NT2/D1 (cell line): ENCODE data around the gene ZNF48.

ENCODE experiments used
- DNase-seq: peaks from one replicate; pipeline ENCODE4 v3.0.0-alpha.2; 2011; ENCODE audit warnings: low read depth, low spot score
- H3K27me3 ChIP-seq: 2 replicates; pipeline ENCODE4 v1.6.0; 2011; ENCODE audit warnings: mild to moderate bottlenecking; ENCODE audit not compliant: insufficient read length, insufficient read depth
- H3K36me3 ChIP-seq: 2 replicates; pipeline ENCODE4 v1.6.1; 2011; ENCODE audit warnings: mild to moderate bottlenecking, low read length, mixed read lengths; ENCODE audit not compliant: insufficient read depth, insufficient read length
- H3K4me1 ChIP-seq: 2 replicates; pipeline ENCODE4 v1.5.1; 2011; ENCODE audit not compliant: insufficient read depth, insufficient read length
- H3K4me3 ChIP-seq: 2 replicates; pipeline ENCODE4 v1.5.1; 2011; ENCODE audit warnings: low read depth; ENCODE audit not compliant: insufficient read length
- H3K9ac ChIP-seq: 2 replicates; pipeline ENCODE4 v1.6.0; 2011; ENCODE audit warnings: low read depth; ENCODE audit not compliant: insufficient read length
- H3K9me3 ChIP-seq: 2 replicates; pipeline ENCODE4 v1.5.1; 2011; ENCODE audit warnings: mild to moderate bottlenecking, low read length; ENCODE audit not compliant: insufficient read depth
- SUZ12 ChIP-seq: IDR thresholded peaks from 2 replicates; pipeline ENCODE4 v1.6.1; 2011; ENCODE audit not compliant: insufficient read length, insufficient read depth; ENCODE audit errors: extremely low read depth
- YY1 ChIP-seq: IDR thresholded peaks from 2 replicates; pipeline ENCODE4 v1.6.1; 2011; ENCODE audit not compliant: insufficient read length, insufficient read depth
- ZNF274 ChIP-seq: IDR thresholded peaks from 2 replicates; pipeline ENCODE4 v1.6.1; 2011; ENCODE audit warnings: mild to moderate bottlenecking, low read depth, low read length

Gene ZNF48

GRCh38 chr16:30369938-30370455 lies 25.2 kb upstream of the ZNF48 start:
- no peaks in the 10 kb centered on the region for H3K9me3 ChIP-seq
- no peak for DNase-seq
- H3K4me3 ChIP-seq, result peak overlapping the region; percentile 68
- peaks cover 23% of the 10 kb centered on the region for H3K36me3 ChIP-seq
- peak overlapping the region; percentile 91 for H3K9ac ChIP-seq
- H3K27me3 ChIP-seq, result no peaks in the 10 kb centered on the region
- peaks cover 21% of the 10 kb centered on the region for H3K4me1 ChIP-seq
- TF ChIP-seq YY1 (no peak), ZNF274 (no peak), SUZ12 (no peak)

- DNase-seq, result peak; percentile 99
- TF ChIP-seq YY1 (no peak), SUZ12 (no peak), ZNF274 (no peak)
- Histone ChIP-seq H3K4me1 (peaks cover 21% of the 10 kb centered on the region), H3K36me3 (peaks cover 16% of the 10 kb centered on the region), H3K27me3 (no peaks in the 10 kb centered on the region), H3K9ac (peak within 1 kb of the TSS; percentile 91), H3K4me3 (peak within 1 kb of the TSS; percentile 68), H3K9me3 (no peaks in the 10 kb centered on the region)
Observed at GRCh38 chr16:30370456-30371247, 24.6 kb upstream of the ZNF48 start, which contains the start of gene TBC1D10B. TSS of gene TBC1D10B (minus strand) at chr16:30370494. CDS start at chr16:30370183, 311 bp downstream.

GRCh38 chr16:30371248-30371816 lies 23.9 kb upstream of the ZNF48 start:
- no peak for TF ChIP-seq SUZ12
- no peak for TF ChIP-seq YY1
- no peak for TF ChIP-seq ZNF274
- Histone ChIP-seq H3K36me3 (peaks cover 13% of the 10 kb centered on the region), H3K9me3 (no peaks in the 10 kb centered on the region), H3K4me3 (peak overlapping the region; percentile 47), H3K4me1 (peaks cover 25% of the 10 kb centered on the region), H3K9ac (peak overlapping the region; percentile 65), H3K27me3 (no peaks in the 10 kb centered on the region)
- no peak for DNase-seq

- peaks cover 28% of the 10 kb centered on the region for H3K4me1 ChIP-seq
- TF ChIP-seq YY1 (no peak), ZNF274 (no peak), SUZ12 (no peak)
- H3K9me3 ChIP-seq, result no peaks in the 10 kb centered on the region
- no peak for DNase-seq
- no peak overlapping the region for H3K4me3 ChIP-seq
- peaks cover 7% of the 10 kb centered on the region for H3K36me3 ChIP-seq
- no peaks in the 10 kb centered on the region for H3K27me3 ChIP-seq
- peak overlapping the region; percentile 5 for H3K9ac ChIP-seq
Observed at GRCh38 chr16:30372038-30372712, 23.0 kb upstream of the ZNF48 start.

GRCh38 chr16:30372725-30373124 lies 22.5 kb upstream of the ZNF48 start:
- H3K4me1 ChIP-seq, result peaks cover 22% of the 10 kb centered on the region
- DNase-seq, result no peak
- no peaks in the 10 kb centered on the region for H3K9me3 ChIP-seq
- H3K9ac ChIP-seq, result peak overlapping the region; percentile 5
- H3K4me3 ChIP-seq, result no peak overlapping the region
- peaks cover 1% of the 10 kb centered on the region for H3K36me3 ChIP-seq
- TF ChIP-seq YY1, result no peak
- no peak for TF ChIP-seq ZNF274
- no peak for TF ChIP-seq SUZ12
- H3K27me3 ChIP-seq, result no peaks in the 10 kb centered on the region

- Histone ChIP-seq H3K9ac (no peak within 1 kb of the TSS), H3K4me3 (no peak within 1 kb of the TSS), H3K4me1 (peaks cover 12% of the 10 kb centered on the region), H3K36me3 (no peaks in the 10 kb centered on the region), H3K27me3 (no peaks in the 10 kb centered on the region), H3K9me3 (no peaks in the 10 kb centered on the region)
- TF ChIP-seq ZNF274 (no peak), YY1 (no peak), SUZ12 (no peak)
- DNase-seq, result no peak
Observed at GRCh38 chr16:30374538-30374937, 20.7 kb upstream of the ZNF48 start, which contains the start of gene MYL11. TSS of gene MYL11 (plus strand) at chr16:30374802. CDS start at chr16:30374858, 56 bp downstream.

- no peaks in the 10 kb centered on the region for H3K9me3 ChIP-seq
- TF ChIP-seq ZNF274 (no peak), SUZ12 (no peak), YY1 (no peak)
- no peak overlapping the region for H3K9ac ChIP-seq
- H3K4me1 ChIP-seq, result peaks cover 15% of the 10 kb centered on the region
- no peaks in the 10 kb centered on the region for H3K27me3 ChIP-seq
- peaks cover 9% of the 10 kb centered on the region for H3K36me3 ChIP-seq
- H3K4me3 ChIP-seq, result no peak overlapping the region
- DNase-seq, result no peak
Observed at GRCh38 chr16:30375864-30376263, 19.4 kb upstream of the ZNF48 start.
